GM23338 (cell line): Measurements from ENCODE around the gene DHRSX. TPM values are rescaled to one million over a fixed set of nuclear protein-coding genes. Genes with fewer than 3 reads are reported as not detected.

Experiments used
- CREB1 ChIP-seq: fragments of 250-450 bp; sonication (Bioruptor Pico); IDR thresholded peaks from 2 replicates; pipeline ENCODE4 v1.5.0; 2020; ENCODE audit warnings: low read depth, mild to moderate bottlenecking, moderate library complexity
- ETS1 ChIP-seq: IDR thresholded peaks from 2 replicates; pipeline ENCODE4 v1.6.1; 2016; ENCODE audit warnings: antibody characterized with exemption
- EZH2 ChIP-seq: fragments of 200-600 bp; sonication (generic); IDR thresholded peaks from one replicate; pipeline ENCODE4 v1.8.0; 2017; ENCODE audit warnings: antibody characterized with exemption, mild to moderate bottlenecking, low read depth; ENCODE audit not compliant: unreplicated experiment
- EZH2phosphoT487 ChIP-seq: fragments of 200-600 bp; sonication (generic); IDR thresholded peaks from one replicate; pipeline ENCODE4 v1.8.1; 2018; ENCODE audit warnings: antibody characterized with exemption; ENCODE audit not compliant: unreplicated experiment
- JUNB ChIP-seq: IDR thresholded peaks from one replicate; pipeline ENCODE4 v1.6.1; 2016; ENCODE audit warnings: antibody characterized with exemption; ENCODE audit not compliant: unreplicated experiment
- NANOG ChIP-seq: IDR thresholded peaks from 2 replicates; pipeline ENCODE4 v1.6.1; 2016; ENCODE audit warnings: antibody characterized with exemption, borderline replicate concordance
- STAT1 ChIP-seq: IDR thresholded peaks from one replicate; pipeline ENCODE4 v1.6.1; 2016; ENCODE audit warnings: antibody characterized with exemption; ENCODE audit not compliant: unreplicated experiment
- ZNF114 ChIP-seq: fragments of 250-450 bp; sonication (Bioruptor Pico); IDR thresholded peaks from 2 replicates; pipeline ENCODE4 v1.5.0; 2020; ENCODE audit warnings: mild to moderate bottlenecking, moderate library complexity
- ZNF331 ChIP-seq: fragments of 250-450 bp; sonication (Bioruptor Pico); IDR thresholded peaks from 2 replicates; pipeline ENCODE4 v1.5.0; 2020; ENCODE audit warnings: low read depth, mild to moderate bottlenecking, moderate library complexity
- ZNF462 ChIP-seq: fragments of 250-450 bp; sonication (Bioruptor Pico); IDR thresholded peaks from 2 replicates; pipeline ENCODE4 v1.5.0; 2020; ENCODE audit warnings: mild to moderate bottlenecking, moderate library complexity
- polyA plus RNA-seq: library from polyadenylated mRNA; unstranded; fragments of >200 nt; fragmentation: Nextera tagmentation; extraction: Ambion mirVana; gene quantifications from 2 replicates; pipeline ENCODE4 v1.2.1, GENCODE V29; 2016
- total RNA-seq: library from RNA; depleted of rRNA; stranded (reverse); fragments of >200 nt; shearing (Covaris generic); gene quantifications from 2 replicates; pipeline ENCODE4 v1.2.3, GENCODE V29; 2014
- TF ChIP-seq, protein P1 (sequence below): IDR thresholded peaks from one replicate; pipeline ENCODE4 v1.6.1; 2018; ENCODE audit warnings: antibody characterized with exemption; ENCODE audit not compliant: unreplicated experiment

DHRSX gene
- total and polyA plus RNA-seq, 2 experiments from 2014 or later: 33.9 to 43.0 TPM

DNA sequence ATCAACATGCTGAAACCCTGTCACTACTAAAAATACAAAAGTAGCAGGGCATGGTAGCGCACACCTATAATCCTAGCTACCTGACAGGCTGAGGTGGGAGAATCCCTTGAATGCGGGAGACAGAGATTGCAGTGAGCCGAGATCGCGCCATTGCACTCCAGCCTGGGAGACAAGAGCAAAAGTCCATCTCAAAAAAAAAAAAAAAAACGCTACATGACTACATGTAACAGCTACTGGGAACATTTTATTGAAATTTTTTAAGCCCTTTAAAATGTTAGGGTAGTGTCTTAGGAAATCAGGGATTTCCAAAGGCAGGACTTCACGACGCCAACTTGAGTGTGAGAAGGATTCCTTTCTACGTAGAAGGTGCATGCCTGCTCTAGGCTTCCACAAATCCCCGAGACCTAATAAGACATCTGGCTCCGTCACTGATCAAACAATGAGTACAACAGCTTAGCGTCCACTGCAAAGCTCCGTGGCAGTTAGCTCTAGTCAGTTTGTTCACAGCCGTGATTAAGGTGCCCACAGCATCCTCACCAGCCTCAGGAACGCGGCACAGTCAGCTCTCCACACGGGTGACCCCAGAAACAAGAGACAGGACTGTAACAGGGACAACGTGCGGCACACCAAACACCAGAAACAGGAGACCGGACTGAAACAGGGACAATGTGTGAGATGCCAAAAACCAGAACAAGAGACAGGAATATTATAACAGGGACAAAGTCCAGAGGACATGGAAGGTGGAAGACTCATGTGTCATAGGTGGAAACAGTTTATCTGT lies 33.7 kb downstream of the DHRSX start (continued):
- TF ChIP-seq ZNF462 (CRISPR knock-in tag) (no peak), STAT1 (no peak), EZH2 (no peak), CREB1 (CRISPR knock-in tag) (no peak), ETS1 (no peak), NANOG (no peak), ZNF331 (CRISPR knock-in tag) (no peak), JUNB (no peak), ZNF114 (CRISPR knock-in tag) (no peak), EZH2phosphoT487 (no peak)
- TF ChIP-seq, protein P1, sequence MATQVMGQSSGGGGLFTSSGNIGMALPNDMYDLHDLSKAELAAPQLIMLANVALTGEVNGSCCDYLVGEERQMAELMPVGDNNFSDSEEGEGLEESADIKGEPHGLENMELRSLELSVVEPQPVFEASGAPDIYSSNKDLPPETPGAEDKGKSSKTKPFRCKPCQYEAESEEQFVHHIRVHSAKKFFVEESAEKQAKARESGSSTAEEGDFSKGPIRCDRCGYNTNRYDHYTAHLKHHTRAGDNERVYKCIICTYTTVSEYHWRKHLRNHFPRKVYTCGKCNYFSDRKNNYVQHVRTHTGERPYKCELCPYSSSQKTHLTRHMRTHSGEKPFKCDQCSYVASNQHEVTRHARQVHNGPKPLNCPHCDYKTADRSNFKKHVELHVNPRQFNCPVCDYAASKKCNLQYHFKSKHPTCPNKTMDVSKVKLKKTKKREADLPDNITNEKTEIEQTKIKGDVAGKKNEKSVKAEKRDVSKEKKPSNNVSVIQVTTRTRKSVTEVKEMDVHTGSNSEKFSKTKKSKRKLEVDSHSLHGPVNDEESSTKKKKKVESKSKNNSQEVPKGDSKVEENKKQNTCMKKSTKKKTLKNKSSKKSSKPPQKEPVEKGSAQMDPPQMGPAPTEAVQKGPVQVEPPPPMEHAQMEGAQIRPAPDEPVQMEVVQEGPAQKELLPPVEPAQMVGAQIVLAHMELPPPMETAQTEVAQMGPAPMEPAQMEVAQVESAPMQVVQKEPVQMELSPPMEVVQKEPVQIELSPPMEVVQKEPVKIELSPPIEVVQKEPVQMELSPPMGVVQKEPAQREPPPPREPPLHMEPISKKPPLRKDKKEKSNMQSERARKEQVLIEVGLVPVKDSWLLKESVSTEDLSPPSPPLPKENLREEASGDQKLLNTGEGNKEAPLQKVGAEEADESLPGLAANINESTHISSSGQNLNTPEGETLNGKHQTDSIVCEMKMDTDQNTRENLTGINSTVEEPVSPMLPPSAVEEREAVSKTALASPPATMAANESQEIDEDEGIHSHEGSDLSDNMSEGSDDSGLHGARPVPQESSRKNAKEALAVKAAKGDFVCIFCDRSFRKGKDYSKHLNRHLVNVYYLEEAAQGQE: no peak
